HCT116 (cell line): ENCODE data around the gene TSKU. TPM values are rescaled to one million over a fixed set of nuclear protein-coding genes. Genes with fewer than 3 reads are reported as not detected.

Experiments
- ATAC-seq: fragments of 200-7000 bp; cut with Tn5 transposase; 2 replicates; pipeline ENCODE4 v1.9.1; 2020; ENCODE audit warnings: mild to moderate bottlenecking, moderate library complexity
- BruUV-seq: library from RNA; stranded (reverse); fragments of 400-500 nt; replicated peaks from 2 replicates; lab custom pipeline; 2021; lab: Mats Ljungman, UMichigan
- CTCF ChIA-PET: fragments of 300-600 bp; sonication (Branson Sonifier 250); formaldehyde crosslinking; loops from one replicate; lab custom pipeline; 2021; ENCODE audit warnings: antibody characterized with exemption; lab: Charles Lee
- POLR2A ChIA-PET: fragments of 300-600, 350-600 bp; sonication (Branson Sonifier 250); formaldehyde crosslinking; loops from one replicate; lab custom pipeline; 2021; ENCODE audit warnings: antibody characterized with exemption; lab: Charles Lee
- RAD21 ChIA-PET, 2 experiments: fragments of 300-600 bp; sonication (Branson Sonifier 250); formaldehyde crosslinking; loops; one replicate each; lab custom pipeline; 2023; ENCODE audit warnings: low total read pairs in 2 of 2; ENCODE audit not compliant: uncharacterized antibody in 2 of 2, unreplicated experiment in 2 of 2, low non-redundant PET in 1 of 2; lab: Charles Lee
- DNase-seq: peaks from one replicate; pipeline ENCODE4 v3.0.0-alpha.2; 2010; ENCODE audit warnings: low read depth, low spot score
- H2AFZ ChIP-seq: fragments of 200-600 bp; shearing (Covaris generic), sonication (generic); 2 replicates; pipeline ENCODE4 v1.6.1; 2017; ENCODE audit warnings: low read depth, mixed run types, mixed read lengths, antibody characterized with exemption, low read length; ENCODE audit not compliant: poor library complexity, severe bottlenecking
- H3K27ac ChIP-seq: 2 replicates; pipeline ENCODE4 v1.5.1; 2012; ENCODE audit warnings: low read depth, low read length
- H3K27me3 ChIP-seq: fragments of 200-600 bp; sonication (generic); 2 replicates; pipeline ENCODE4 v1.6.1; 2016; ENCODE audit warnings: mixed run types, low read length, mixed read lengths; ENCODE audit not compliant: insufficient read depth
- H3K36me3 ChIP-seq, 2 experiments: fragments of 200-500 bp in 1 of 2; fragments of 200-600 bp in 1 of 2; sonication (Bioruptor generic) in 1 of 2; sonication (generic) in 1 of 2; 2 replicates each; pipeline versions ENCODE4 v1.5.1 to v1.6.1; 2014 to 2016; ENCODE audit warnings: low read length in 2 of 2, inconsistent platforms in 1 of 2, mixed read lengths in 1 of 2, mixed run types in 1 of 2; ENCODE audit not compliant: insufficient read depth in 2 of 2, control insufficient read depth in 1 of 2
- H3K4me1 ChIP-seq, 2 experiments: fragments of 200-600 bp in 1 of 2; sonication (generic) in 1 of 2; 2 replicates each; pipeline versions ENCODE4 v1.5.1 to v1.6.1; 2012 to 2017; ENCODE audit warnings: low read length in 2 of 2, inconsistent platforms in 1 of 2, mild to moderate bottlenecking in 1 of 2, mixed read lengths in 1 of 2, mixed run types in 1 of 2, moderate library complexity in 1 of 2; ENCODE audit not compliant: insufficient read depth in 2 of 2, control insufficient read depth in 1 of 2
- H3K4me2 ChIP-seq: fragments of 200-600 bp; sonication (generic); 2 replicates; pipeline ENCODE4 v1.6.1; 2017; ENCODE audit warnings: mixed run types, low read length, mixed read lengths
- H3K4me3 ChIP-seq, 2 experiments: fragments of 200-600 bp in 1 of 2; sonication (generic) in 1 of 2; replicated peaks in 1 of 2; 2 replicates each; pipeline ENCODE4 v1.5.1; 2011 to 2016; ENCODE audit warnings: low read length in 2 of 2, control low read depth in 1 of 2, low read depth in 1 of 2, mild to moderate bottlenecking in 1 of 2, mixed read lengths in 1 of 2, mixed run types in 1 of 2
- H3K79me2 ChIP-seq: fragments of 200-600 bp; sonication (generic); 2 replicates; pipeline ENCODE4 v1.6.1; 2017; ENCODE audit warnings: mild to moderate bottlenecking, mixed run types, low read length, moderate library complexity, mixed read lengths; ENCODE audit not compliant: insufficient read depth
- H3K9ac ChIP-seq: fragments of 200-600 bp; sonication (generic); 2 replicates; pipeline ENCODE4 v1.6.1; 2016; ENCODE audit warnings: low read length, mixed read lengths
- H3K9me2 ChIP-seq: fragments of 200-600 bp; sonication (generic), shearing (Covaris generic); 2 replicates; pipeline ENCODE4 v1.6.1; 2017; ENCODE audit warnings: mixed run types, mild to moderate bottlenecking, moderate library complexity; ENCODE audit not compliant: insufficient read depth
- H3K9me3 ChIP-seq, 2 experiments: fragments of 200-500 bp in 1 of 2; fragments of 200-600 bp in 1 of 2; sonication (Bioruptor generic) in 1 of 2; sonication (generic) in 1 of 2; 2 replicates each; pipeline ENCODE4 v1.6.1; 2014 to 2017; ENCODE audit warnings: low read length in 2 of 2, mixed read lengths in 2 of 2, inconsistent platforms in 1 of 2, low read depth in 1 of 2, mild to moderate bottlenecking in 1 of 2, mixed run types in 1 of 2, moderate library complexity in 1 of 2; ENCODE audit not compliant: control insufficient read depth in 1 of 2, insufficient read depth in 1 of 2
- H4K20me1 ChIP-seq: fragments of 200-600 bp; sonication (generic), shearing (Covaris generic); 2 replicates; pipeline ENCODE4 v1.6.1; 2017; ENCODE audit warnings: mixed run types, mild to moderate bottlenecking, moderate library complexity; ENCODE audit not compliant: insufficient read depth
- CEBPB ChIP-seq: IDR thresholded peaks from 2 replicates; pipeline ENCODE4 v1.6.1; 2012; ENCODE audit warnings: low read depth
- ELF1 ChIP-seq: IDR thresholded peaks from 2 replicates; pipeline ENCODE4 v1.6.1; 2012; ENCODE audit warnings: low read depth, borderline replicate concordance
- FOSL1 ChIP-seq: IDR thresholded peaks from 2 replicates; pipeline ENCODE4 v1.6.1; 2012; ENCODE audit warnings: low read depth
- POLR2A ChIP-seq: IDR thresholded peaks from 2 replicates; pipeline ENCODE4 v1.7.0; 2011; ENCODE audit warnings: borderline replicate concordance; ENCODE audit not compliant: insufficient read depth, insufficient read length; ENCODE audit errors: extremely low read depth
- SRF ChIP-seq: IDR thresholded peaks from 2 replicates; pipeline ENCODE4 v1.6.1; 2012; ENCODE audit warnings: low read depth
- TCF7L2 ChIP-seq: IDR thresholded peaks from 2 replicates; pipeline ENCODE4 v1.7.0; 2011; ENCODE audit warnings: borderline replicate concordance, inconsistent platforms; ENCODE audit not compliant: insufficient read depth, insufficient read length; ENCODE audit errors: extremely low read depth
- intact Hi-C: fragments of 100-400 bp; cut with micrococcal nuclease; formaldehyde crosslinking; loops from 2 replicates; pipeline ENCODE4 v1.10.0; 2022
- total RNA-seq: library from RNA; stranded (reverse); gene quantifications from one replicate; pipeline ENCODE4 v1.2.1, GENCODE V29; 2021; ENCODE audit not compliant: unreplicated experiment
- TF ChIP-seq, protein P1 (sequence below): IDR thresholded peaks from 2 replicates; pipeline ENCODE4 v1.6.1; 2012; ENCODE audit warnings: low read depth

TSKU gene
- total RNA-seq, 1 experiment from 2014 or later: 21.9 TPM

- peaks cover 62% of the 10 kb centered on the region for H3K79me2 ChIP-seq
- H3K36me3 ChIP-seq: peaks cover 0 to 6% of the 10 kb centered on the region in 2 experiments; a peak in 1 of 4 replicates
- H4K20me1 ChIP-seq: no peaks in the 10 kb centered on the region; the same call in 1 of the 2 replicates
- ChIA-PET POLR2A (no interaction called here), CTCF (interaction anchor here (2.4 kb wide), 1 partner anchor 127 kb away, joined by 5 read pairs; no protein-coding TSS in a partner anchor), RAD21 (no interaction called here)
- no peak overlapping the region for H2AFZ ChIP-seq
- BruUV-seq: no TSS peak
- H3K4me2 ChIP-seq: no peak overlapping the region
- no peaks in the 10 kb centered on the region for H3K27me3 ChIP-seq
- H3K9ac ChIP-seq: no peak overlapping the region
- H3K27ac ChIP-seq: no peak overlapping the region
- no peak for TF ChIP-seq FOSL1
- TF ChIP-seq SRF: no peak
- TF ChIP-seq POLR2A: no peak
- TF ChIP-seq, protein P1, sequence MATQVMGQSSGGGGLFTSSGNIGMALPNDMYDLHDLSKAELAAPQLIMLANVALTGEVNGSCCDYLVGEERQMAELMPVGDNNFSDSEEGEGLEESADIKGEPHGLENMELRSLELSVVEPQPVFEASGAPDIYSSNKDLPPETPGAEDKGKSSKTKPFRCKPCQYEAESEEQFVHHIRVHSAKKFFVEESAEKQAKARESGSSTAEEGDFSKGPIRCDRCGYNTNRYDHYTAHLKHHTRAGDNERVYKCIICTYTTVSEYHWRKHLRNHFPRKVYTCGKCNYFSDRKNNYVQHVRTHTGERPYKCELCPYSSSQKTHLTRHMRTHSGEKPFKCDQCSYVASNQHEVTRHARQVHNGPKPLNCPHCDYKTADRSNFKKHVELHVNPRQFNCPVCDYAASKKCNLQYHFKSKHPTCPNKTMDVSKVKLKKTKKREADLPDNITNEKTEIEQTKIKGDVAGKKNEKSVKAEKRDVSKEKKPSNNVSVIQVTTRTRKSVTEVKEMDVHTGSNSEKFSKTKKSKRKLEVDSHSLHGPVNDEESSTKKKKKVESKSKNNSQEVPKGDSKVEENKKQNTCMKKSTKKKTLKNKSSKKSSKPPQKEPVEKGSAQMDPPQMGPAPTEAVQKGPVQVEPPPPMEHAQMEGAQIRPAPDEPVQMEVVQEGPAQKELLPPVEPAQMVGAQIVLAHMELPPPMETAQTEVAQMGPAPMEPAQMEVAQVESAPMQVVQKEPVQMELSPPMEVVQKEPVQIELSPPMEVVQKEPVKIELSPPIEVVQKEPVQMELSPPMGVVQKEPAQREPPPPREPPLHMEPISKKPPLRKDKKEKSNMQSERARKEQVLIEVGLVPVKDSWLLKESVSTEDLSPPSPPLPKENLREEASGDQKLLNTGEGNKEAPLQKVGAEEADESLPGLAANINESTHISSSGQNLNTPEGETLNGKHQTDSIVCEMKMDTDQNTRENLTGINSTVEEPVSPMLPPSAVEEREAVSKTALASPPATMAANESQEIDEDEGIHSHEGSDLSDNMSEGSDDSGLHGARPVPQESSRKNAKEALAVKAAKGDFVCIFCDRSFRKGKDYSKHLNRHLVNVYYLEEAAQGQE: no peak
- TF ChIP-seq ELF1: no peak
- no peak for TF ChIP-seq CEBPB
- no peak for TF ChIP-seq TCF7L2
- no peaks in the 10 kb centered on the region for H3K9me3 ChIP-seq
- peaks cover 27 to 51% of the 10 kb centered on the region in 2 experiments for H3K4me1 ChIP-seq
- no peak for DNase-seq
- ATAC-seq: no peak
- H3K4me3 ChIP-seq: no peak overlapping the region
- intact Hi-C loops: no loop called here
- no peaks in the 10 kb centered on the region for H3K9me2 ChIP-seq
Observed at GRCh38 chr11:76792505-76793264, 9.5 kb downstream of the TSKU start.
